CD14-positive monocyte (primary cell): ENCODE measurements around the gene RGS11. TPM values are rescaled to one million over a fixed set of nuclear protein-coding genes. Genes with fewer than 3 reads are reported as not detected.

Experiments
- DNase-seq, 3 donors: peaks; one replicate each; pipeline ENCODE4 v3.0.0-alpha.2; 2011 to 2022
- H2AFZ ChIP-seq: 2 replicates; pipeline ENCODE4 v1.6.0; 2012; ENCODE audit warnings: mild to moderate bottlenecking, low read depth, low read length, inconsistent platforms; ENCODE audit not compliant: insufficient read depth, poor library complexity, severe bottlenecking
- H3K27ac ChIP-seq, 2 donors: 1 replicate in 1 of 2; 2 replicates in 1 of 2; pipeline ENCODE4 v1.5.1; 2012 to 2013; ENCODE audit warnings: low read length in 2 of 2, control low read depth in 1 of 2, inconsistent platforms in 1 of 2, low read depth in 1 of 2, mild to moderate bottlenecking in 1 of 2
- H3K27me3 ChIP-seq, 2 donors: one replicate each; pipeline versions ENCODE4 v1.6.0 to v1.6.1; 2011 to 2013; ENCODE audit warnings: low read length in 2 of 2; ENCODE audit not compliant: control insufficient read depth in 2 of 2, insufficient read depth in 2 of 2
- H3K36me3 ChIP-seq, 2 donors: replicated peaks in 1 of 2; 1 replicate in 1 of 2; 2 replicates in 1 of 2; pipeline versions ENCODE4 v1.5.1 to v1.6.1; 2012 to 2013; ENCODE audit warnings: low read length in 2 of 2, control low read depth in 1 of 2, inconsistent platforms in 1 of 2, mild to moderate bottlenecking in 1 of 2; ENCODE audit not compliant: insufficient read depth in 2 of 2, control insufficient read depth in 1 of 2
- H3K4me1 ChIP-seq, 2 donors: 1 replicate in 1 of 2; 2 replicates in 1 of 2; pipeline versions ENCODE4 v1.5.1 to v1.6.1; 2012 to 2013; ENCODE audit warnings: low read length in 2 of 2, control low read depth in 1 of 2, inconsistent platforms in 1 of 2, mild to moderate bottlenecking in 1 of 2, moderate library complexity in 1 of 2; ENCODE audit not compliant: insufficient read depth in 2 of 2, control insufficient read depth in 1 of 2
- H3K4me2 ChIP-seq: replicated peaks from 2 replicates; pipeline ENCODE3; 2012; ENCODE audit warnings: low read length, moderate library complexity, mild to moderate bottlenecking; ENCODE audit not compliant: poor library complexity, severe bottlenecking; ENCODE audit errors: extremely low read depth
- H3K4me3 ChIP-seq, 3 experiments: fragments of 200-600 bp in 1 of 3; sonication (generic) in 1 of 3; replicated peaks in 1 of 3; 1 replicate in 2 of 3; 2 replicates in 1 of 3; pipeline ENCODE4 v1.5.1; 2011 to 2013; ENCODE audit warnings: low read length in 3 of 3, mild to moderate bottlenecking in 3 of 3, control low read depth in 2 of 3, low read depth in 2 of 3, inconsistent platforms in 1 of 3, moderate library complexity in 1 of 3
- H3K79me2 ChIP-seq: 2 replicates; pipeline ENCODE4 v1.6.0; 2012; ENCODE audit warnings: mild to moderate bottlenecking, control low read depth, inconsistent platforms, low read length, moderate library complexity; ENCODE audit not compliant: insufficient read depth
- H3K9ac ChIP-seq: 2 replicates; pipeline ENCODE4 v1.6.0; 2017; ENCODE audit warnings: low read length, mild to moderate bottlenecking; ENCODE audit not compliant: insufficient read depth, poor library complexity, severe bottlenecking
- H3K9me3 ChIP-seq, 2 donors: replicated peaks in 1 of 2; 1 replicate in 1 of 2; 2 replicates in 1 of 2; pipeline versions ENCODE4 v1.5.1 to v1.6.1; 2012 to 2013; ENCODE audit warnings: low read length in 2 of 2, control low read depth in 1 of 2; ENCODE audit not compliant: control insufficient read depth in 1 of 2, insufficient read depth in 1 of 2
- H4K20me1 ChIP-seq: 2 replicates; pipeline ENCODE4 v1.6.0; 2012; ENCODE audit warnings: mild to moderate bottlenecking, low read length, control low read depth, moderate library complexity; ENCODE audit not compliant: insufficient read depth
- H3K27ac Mint-ChIP-seq, 7 donors: one replicate each; pipeline ENCODE4 v1.8.0; 2020; ENCODE audit warnings: mild to moderate bottlenecking in 7 of 7, mixed read lengths in 7 of 7, moderate library complexity in 6 of 7, inconsistent platforms in 2 of 7
- H3K27me3 Mint-ChIP-seq, 3 donors: one replicate each; pipeline ENCODE4 v1.8.0; 2021 to 2022; ENCODE audit warnings: low read depth in 3 of 3, mild to moderate bottlenecking in 3 of 3, mixed read lengths in 3 of 3, moderate library complexity in 3 of 3, inconsistent platforms in 1 of 3
- H3K36me3 Mint-ChIP-seq, 2 donors: one replicate each; pipeline ENCODE4 v1.8.0; 2020; ENCODE audit warnings: mixed read lengths in 2 of 2, inconsistent platforms in 1 of 2, mild to moderate bottlenecking in 1 of 2
- H3K4me1 Mint-ChIP-seq: one replicate; pipeline ENCODE4 v1.8.0; 2020; ENCODE audit warnings: mild to moderate bottlenecking, mixed read lengths
- H3K4me3 Mint-ChIP-seq, 2 donors: one replicate each; pipeline ENCODE4 v1.8.0; 2020; ENCODE audit warnings: mild to moderate bottlenecking in 2 of 2, mixed read lengths in 2 of 2, moderate library complexity in 1 of 2
- H3K9me3 Mint-ChIP-seq, 7 donors: one replicate each; pipeline ENCODE4 v1.8.0; 2020 to 2022; ENCODE audit warnings: mixed read lengths in 7 of 7, mild to moderate bottlenecking in 6 of 7, moderate library complexity in 6 of 7, inconsistent platforms in 2 of 7
- CTCF ChIP-seq: fragments of 200-600 bp; IDR thresholded peaks from one replicate; pipeline ENCODE4 v1.8.0; 2022; ENCODE audit warnings: antibody characterized with exemption, mild to moderate bottlenecking
- WGBS: methylation state at CpG from one replicate; pipeline ENCODE4 v1.1.5; 2013; ENCODE audit warnings: missing lambda C conversion rate; ENCODE audit not compliant: insufficient coverage; 5-methylcytosine and 5-hydroxymethylcytosine counted together
- intact Hi-C, 2 donors: fragments of 100-400 bp; cut with micrococcal nuclease; formaldehyde crosslinking; loops; one replicate each; pipeline versions ENCODE4 v1.15.0 to v1.15.1; 2023
- polyA plus RNA-seq, 3 donors: library from polyadenylated mRNA; depleted of rRNA in 1 of 3; unstranded in 2 of 3; stranded (reverse) in 1 of 3; fragments of 300-500 nt in 2 of 3; fragments of >200 nt in 1 of 3; fragmentation: Illumina TruSeq in 2 of 3; gene quantifications; 1 replicate in 2 of 3; 2 replicates in 1 of 3; pipeline ENCODE4 v1.2.3, GENCODE V29; 2012 to 2021

RGS11 gene
- polyA plus RNA-seq, 3 donors, result 0.07 TPM; not detected in 2

DNA sequence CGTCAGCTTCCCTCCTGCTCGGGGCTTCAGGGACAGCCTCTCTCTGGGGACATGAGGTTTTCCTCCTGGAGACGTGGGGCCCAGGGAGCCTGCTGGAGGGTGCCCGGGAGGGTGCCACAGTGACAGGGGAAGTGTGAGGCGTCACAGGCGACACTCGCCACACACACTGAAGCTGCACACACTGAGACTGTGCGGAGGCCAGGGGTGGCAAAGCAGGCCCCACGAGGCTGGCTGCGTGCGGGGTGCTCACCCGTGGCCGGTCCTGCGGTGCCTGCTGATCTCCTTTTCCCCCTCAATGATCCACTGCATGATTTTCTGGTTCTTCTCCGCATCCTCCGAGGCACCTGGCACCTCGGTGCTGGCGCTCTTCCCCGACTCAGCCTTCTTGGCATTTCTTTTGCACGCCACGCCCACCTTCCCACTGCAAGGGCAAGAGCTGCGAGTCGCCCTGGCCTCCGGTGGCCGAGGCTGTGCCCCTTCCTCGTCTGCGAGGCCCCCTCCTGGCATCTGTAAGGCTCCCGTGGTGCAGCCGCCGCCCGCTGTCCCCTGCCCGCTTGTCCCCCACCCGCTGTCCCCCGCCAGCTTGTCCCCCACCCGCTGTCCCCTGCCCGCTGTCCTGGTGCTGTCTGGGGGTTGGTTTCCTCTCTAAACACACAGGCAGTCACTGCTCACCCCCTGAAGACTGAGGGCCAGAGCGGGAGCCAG, 21.2 kb upstream of the RGS11 start:
- H3K27me3 ChIP-seq, result no peaks in the 10 kb centered on the region
- no peaks in the 10 kb centered on the region for H3K4me1 Mint-ChIP-seq
- no peaks in the 10 kb centered on the region for H4K20me1 ChIP-seq
- no peaks in the 10 kb centered on the region for H3K27me3 Mint-ChIP-seq
- no peak overlapping the region for H3K4me3 Mint-ChIP-seq
- H2AFZ ChIP-seq, result no peak overlapping the region
- TF ChIP-seq CTCF, result no peak
- no peaks in the 10 kb centered on the region for H3K79me2 ChIP-seq
- no peaks in the 10 kb centered on the region for H3K9me3 ChIP-seq
- no peak overlapping the region for H3K4me2 ChIP-seq
- no peaks in the 10 kb centered on the region for H3K4me1 ChIP-seq
- no peaks in the 10 kb centered on the region for H3K9me3 Mint-ChIP-seq
- 90% methylated on average over 29 of the region's 37 CpGs for WGBS
- peaks cover 53 to 81% of the 10 kb centered on the region in 2 donors for H3K36me3 ChIP-seq
- intact Hi-C loops, result no loop called here
- H3K36me3 Mint-ChIP-seq, result peaks cover 31 to 80% of the 10 kb centered on the region in 2 donors
- no peak overlapping the region for H3K27ac Mint-ChIP-seq
- H3K9ac ChIP-seq, result no peak overlapping the region
- H3K4me3 ChIP-seq, result no peak overlapping the region
- no peak for DNase-seq
- H3K27ac ChIP-seq, result no peak overlapping the region

- Mint-ChIP-seq H3K36me3 (peaks cover 32 to 80% of the 10 kb centered on the region in 2 donors), H3K4me1 (no peaks in the 10 kb centered on the region), H3K4me3 (no peak overlapping the region), H3K27me3 (no peaks in the 10 kb centered on the region), H3K9me3 (no peaks in the 10 kb centered on the region), H3K27ac (no peak overlapping the region)
- Histone ChIP-seq H3K9ac (no peak overlapping the region), H3K36me3 (peaks cover 56 to 81% of the 10 kb centered on the region in 2 donors), H3K27me3 (no peaks in the 10 kb centered on the region), H3K4me1 (no peaks in the 10 kb centered on the region), H3K4me3 (no peak overlapping the region), H3K9me3 (no peaks in the 10 kb centered on the region), H3K79me2 (no peaks in the 10 kb centered on the region), H3K4me2 (no peak overlapping the region), H2AFZ (no peak overlapping the region), H3K27ac (no peak overlapping the region), H4K20me1 (no peaks in the 10 kb centered on the region)
- intact Hi-C loops, result no loop called here
- no peak for TF ChIP-seq CTCF
- 90% methylated on average over 7 of the region's 14 CpGs for WGBS
- DNase-seq, result no peak
Observed at GRCh38 chr16:296276-296675, 20.5 kb upstream of the RGS11 start.
